Neural crest cell (in vitro differentiated cells): Measurements from ENCODE around the gene ST8SIA6. TPM values are rescaled to one million over a fixed set of nuclear protein-coding genes. Genes with fewer than 3 reads are reported as not detected.

ENCODE experiments used
- DNase-seq: peaks from one replicate; pipeline ENCODE4 v3.0.0; 2021; ENCODE audit warnings: low read depth, mixed read lengths, low spot score
- H3K27ac Mint-ChIP-seq: one replicate; pipeline ENCODE4 v1.8.0; 2021; ENCODE audit warnings: mild to moderate bottlenecking, mixed read lengths; ENCODE audit not compliant: unreplicated experiment
- H3K27me3 Mint-ChIP-seq: 2 replicates; pipeline ENCODE4 v1.8.0; 2021; ENCODE audit warnings: low read depth, mild to moderate bottlenecking, mixed read lengths
- H3K36me3 Mint-ChIP-seq: 2 replicates; pipeline ENCODE4 v1.8.0; 2021; ENCODE audit warnings: low read depth, mild to moderate bottlenecking, mixed read lengths
- H3K4me1 Mint-ChIP-seq: 2 replicates; pipeline ENCODE4 v1.8.0; 2021; ENCODE audit warnings: mixed read lengths
- H3K4me3 Mint-ChIP-seq: one replicate; pipeline ENCODE4 v1.8.0; 2021; ENCODE audit warnings: mild to moderate bottlenecking, mixed read lengths
- H3K9me3 Mint-ChIP-seq: 2 replicates; pipeline ENCODE4 v1.8.0; 2021; ENCODE audit warnings: mixed read lengths
- total RNA-seq: library from RNA; stranded (reverse); gene quantifications from 2 replicates; pipeline ENCODE4 v1.2.1, GENCODE V29; 2021
- TF ChIP-seq, protein P1 (sequence below): fragments of 200-600 bp; sonication (generic); conservative IDR thresholded peaks from 2 replicates; pipeline ENCODE4 v1.5.0; 2021; ENCODE audit warnings: antibody characterized with exemption, mild to moderate bottlenecking

Gene ST8SIA6
- total RNA-seq, 1 donor from 2014 or later, result not detected

DNA sequence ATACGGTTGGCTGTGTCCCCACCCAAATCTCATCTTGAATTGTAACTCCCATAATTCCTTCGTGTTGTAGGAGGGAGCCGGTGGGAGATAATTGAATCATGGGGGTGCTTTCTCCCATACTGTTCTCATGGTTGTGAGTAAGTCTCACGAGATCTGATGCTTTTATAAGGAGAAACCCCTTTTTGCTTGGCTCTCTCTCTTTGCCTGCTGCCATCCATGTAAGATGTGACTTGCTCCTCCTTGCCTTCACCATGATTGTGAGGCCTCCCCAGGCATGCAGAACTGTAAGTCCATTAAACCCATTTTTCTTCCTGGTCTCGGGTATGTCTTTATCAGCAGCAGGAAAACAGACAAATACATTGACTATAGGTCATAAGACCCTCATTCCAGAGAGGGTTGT lies 15.9 kb upstream of the ST8SIA6 start:
- DNase-seq, result no peak
- peaks cover 24% of the 10 kb centered on the region for H3K27me3 Mint-ChIP-seq
- H3K4me3 Mint-ChIP-seq, result no peak overlapping the region
- H3K36me3 Mint-ChIP-seq, result no peaks in the 10 kb centered on the region
- H3K9me3 Mint-ChIP-seq, result peaks cover under 1% of the 10 kb centered on the region
- TF ChIP-seq, protein P1, sequence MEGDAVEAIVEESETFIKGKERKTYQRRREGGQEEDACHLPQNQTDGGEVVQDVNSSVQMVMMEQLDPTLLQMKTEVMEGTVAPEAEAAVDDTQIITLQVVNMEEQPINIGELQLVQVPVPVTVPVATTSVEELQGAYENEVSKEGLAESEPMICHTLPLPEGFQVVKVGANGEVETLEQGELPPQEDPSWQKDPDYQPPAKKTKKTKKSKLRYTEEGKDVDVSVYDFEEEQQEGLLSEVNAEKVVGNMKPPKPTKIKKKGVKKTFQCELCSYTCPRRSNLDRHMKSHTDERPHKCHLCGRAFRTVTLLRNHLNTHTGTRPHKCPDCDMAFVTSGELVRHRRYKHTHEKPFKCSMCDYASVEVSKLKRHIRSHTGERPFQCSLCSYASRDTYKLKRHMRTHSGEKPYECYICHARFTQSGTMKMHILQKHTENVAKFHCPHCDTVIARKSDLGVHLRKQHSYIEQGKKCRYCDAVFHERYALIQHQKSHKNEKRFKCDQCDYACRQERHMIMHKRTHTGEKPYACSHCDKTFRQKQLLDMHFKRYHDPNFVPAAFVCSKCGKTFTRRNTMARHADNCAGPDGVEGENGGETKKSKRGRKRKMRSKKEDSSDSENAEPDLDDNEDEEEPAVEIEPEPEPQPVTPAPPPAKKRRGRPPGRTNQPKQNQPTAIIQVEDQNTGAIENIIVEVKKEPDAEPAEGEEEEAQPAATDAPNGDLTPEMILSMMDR, result no peak
- H3K4me1 Mint-ChIP-seq, result no peaks in the 10 kb centered on the region
- no peak overlapping the region for H3K27ac Mint-ChIP-seq

GRCh38 chr10:17465328-17466125 lies 11.1 kb upstream of the ST8SIA6 start:
- TF ChIP-seq, protein P1, result no peak
- H3K9me3 Mint-ChIP-seq, result peaks cover 8% of the 10 kb centered on the region
- H3K4me1 Mint-ChIP-seq, result no peaks in the 10 kb centered on the region
- H3K4me3 Mint-ChIP-seq, result no peak overlapping the region
- no peak for DNase-seq
- no peaks in the 10 kb centered on the region for H3K36me3 Mint-ChIP-seq
- H3K27ac Mint-ChIP-seq, result no peak overlapping the region
- H3K27me3 Mint-ChIP-seq, result peaks cover 12% of the 10 kb centered on the region

- no peak for DNase-seq
- no peak overlapping the region for H3K27ac Mint-ChIP-seq
- TF ChIP-seq, protein P1, result no peak
- no peaks in the 10 kb centered on the region for H3K4me1 Mint-ChIP-seq
- H3K4me3 Mint-ChIP-seq, result no peak overlapping the region
- peaks cover 13% of the 10 kb centered on the region for H3K27me3 Mint-ChIP-seq
- H3K9me3 Mint-ChIP-seq, result peaks cover 8% of the 10 kb centered on the region
- no peaks in the 10 kb centered on the region for H3K36me3 Mint-ChIP-seq
Observed at GRCh38 chr10:17464545-17464944, 10.2 kb upstream of the ST8SIA6 start.

GRCh38 chr10:17460756-17461155 lies 6.4 kb upstream of the ST8SIA6 start:
- DNase-seq, result no peak
- Mint-ChIP-seq H3K4me1 (no peaks in the 10 kb centered on the region), H3K27me3 (peaks cover 30% of the 10 kb centered on the region), H3K27ac (no peak overlapping the region), H3K36me3 (no peaks in the 10 kb centered on the region), H3K4me3 (no peak overlapping the region), H3K9me3 (peaks cover 8% of the 10 kb centered on the region)
- TF ChIP-seq, protein P1, result no peak

GRCh38 chr10:17457083-17457482 lies 2.7 kb upstream of the ST8SIA6 start:
- TF ChIP-seq, protein P1, result no peak
- Mint-ChIP-seq H3K27me3 (peaks cover 53% of the 10 kb centered on the region), H3K9me3 (no peaks in the 10 kb centered on the region), H3K27ac (no peak overlapping the region), H3K4me3 (no peak overlapping the region), H3K4me1 (peaks cover 6% of the 10 kb centered on the region), H3K36me3 (no peaks in the 10 kb centered on the region)
- no peak for DNase-seq
